A549 (cell line): Measurements from ENCODE around the gene SLC9B1. TPM values are rescaled to one million over a fixed set of nuclear protein-coding genes. Genes with fewer than 3 reads are reported as not detected.
A peak's percentile ranks its signal among the peaks of the same experiment; 100 is the strongest.
"Not testable (repeated sequence)": the region's sequence is repeated elsewhere in the genome, so short reads cannot be mapped to it uniquely, and the experiment has no call there.

Experiments
- ATAC-seq, 2 experiments: fragments of 200-7000 bp in 1 of 2; fragments of >200 bp in 1 of 2; cut with Nextera tagmentation in 1 of 2; cut with Tn5 transposase in 1 of 2; 3 replicates each; pipeline versions ENCODE4 v1.8.0 to v1.9.1; 2018 to 2020; ENCODE audit warnings: mild to moderate bottlenecking in 1 of 2, moderate library complexity in 1 of 2
- CTCF ChIA-PET: fragments of 300-600 bp; sonication (Branson Sonifier 250); formaldehyde crosslinking; extraction: SDS; loops from one replicate; lab custom pipeline; 2021; ENCODE audit warnings: antibody characterized with exemption, inconsistent platforms; lab: Yijun Ruan, JAX
- POLR2A ChIA-PET: fragments of 350-600 bp; formaldehyde crosslinking; extraction: SDS; loops from one replicate; lab custom pipeline; 2021; ENCODE audit warnings: antibody characterized with exemption, inconsistent platforms; lab: Yijun Ruan, JAX
- DNase-seq, 2 experiments: peaks; one replicate each; pipeline versions ENCODE4 v3.0.0 to v3.0.0-alpha.2; 2011 to 2016; ENCODE audit warnings: low read depth in 1 of 2, low spot score in 1 of 2
- FAIRE-seq: peaks from 2 replicates; lab custom pipeline; 2011; peaks lifted over from hg19 to GRCh38; lab: Jason Lieb, UNC
- H3K27ac ChIP-seq, 2 experiments: fragments of >200 bp; sonication (Bioruptor Twin); formaldehyde crosslinking; 3 replicates each; pipeline ENCODE4 v1.5.1; 2016 to 2017
- H3K4me1 ChIP-seq: fragments of >200 bp; sonication (Bioruptor Twin); formaldehyde crosslinking; 3 replicates; pipeline ENCODE4 v1.6.1; 2016
- H3K4me2 ChIP-seq: fragments of >200 bp; sonication (Bioruptor Twin); formaldehyde crosslinking; 3 replicates; pipeline ENCODE4 v1.6.1; 2016
- H3K4me3 ChIP-seq: fragments of >200 bp; sonication (Bioruptor Twin); formaldehyde crosslinking; 3 replicates; pipeline ENCODE4 v1.5.1; 2016
- H3K9me3 ChIP-seq: fragments of >200 bp; sonication (Bioruptor Twin); formaldehyde crosslinking; 3 replicates; pipeline ENCODE4 v1.6.1; 2016
- BHLHE40 ChIP-seq: IDR thresholded peaks from 2 replicates; pipeline ENCODE4 v1.6.1; 2012; ENCODE audit warnings: low read depth, low read length, inconsistent platforms
- EP300 ChIP-seq, 2 experiments: fragments of >200 bp; sonication (Bioruptor Twin); formaldehyde crosslinking; IDR thresholded peaks; 2 replicates in 1 of 2; 3 replicates in 1 of 2; pipeline ENCODE4 v1.6.1; 2016 to 2017
- HEYL ChIP-seq: fragments of 250-450 bp; sonication (Bioruptor Pico); IDR thresholded peaks from 2 replicates; pipeline ENCODE4 v1.8.0; 2021; ENCODE audit warnings: mild to moderate bottlenecking, moderate library complexity
- HOXA7 ChIP-seq: fragments of 250-450 bp; sonication (Bioruptor Pico); IDR thresholded peaks from 2 replicates; pipeline ENCODE4 v1.5.0; 2020; ENCODE audit warnings: mild to moderate bottlenecking, moderate library complexity
- HOXB5 ChIP-seq: fragments of 250-450 bp; sonication (Bioruptor Pico); IDR thresholded peaks from 2 replicates; pipeline ENCODE4 v1.5.0; 2020; ENCODE audit warnings: mild to moderate bottlenecking, moderate library complexity
- JUN ChIP-seq, 2 experiments: fragments of >200 bp; sonication (Bioruptor Twin); formaldehyde crosslinking; IDR thresholded peaks; 2 replicates in 1 of 2; 3 replicates in 1 of 2; pipeline ENCODE4 v1.6.1; 2016 to 2017
- MAFK ChIP-seq: fragments of 450-650 bp; IDR thresholded peaks from 2 replicates; pipeline ENCODE4 v1.6.1; 2014; ENCODE audit not compliant: partially characterized antibody
- NR3C1 ChIP-seq: fragments of >200 bp; sonication (Bioruptor Twin); formaldehyde crosslinking; IDR thresholded peaks from 3 replicates; pipeline ENCODE4 v1.6.1; 2017
- PHF8 ChIP-seq: fragments of 200-600 bp; sonication (generic); IDR thresholded peaks from 2 replicates; pipeline ENCODE4 v1.6.1; 2016; ENCODE audit warnings: low read depth, mild to moderate bottlenecking, antibody characterized with exemption, moderate library complexity, borderline replicate concordance
- SREBF2 ChIP-seq: fragments of 450-650 bp; IDR thresholded peaks from 2 replicates; pipeline ENCODE4 v1.6.1; 2014; ENCODE audit warnings: mild to moderate bottlenecking, moderate library complexity
- TFCP2L1 ChIP-seq: fragments of 250-450 bp; sonication (Bioruptor Pico); IDR thresholded peaks from 2 replicates; pipeline ENCODE4 v1.5.0; 2021; ENCODE audit warnings: mild to moderate bottlenecking
- WGBS: methylation state at CpG from one replicate; pipeline ENCODE4 v1.1.6; 2017; ENCODE audit errors: missing lambda C conversion rate; 5-methylcytosine and 5-hydroxymethylcytosine counted together
- polyA plus RNA-seq, 4 experiments: library from polyadenylated mRNA; depleted of rRNA in 3 of 4; stranded (reverse); fragments of >200 nt; fragmentation: RNase III in 1 of 4; extraction: RNeasy Plus Mini Kit Qiagen cat#74134 plus additional on column Dnase treatment in 1 of 4; gene quantifications; 2 replicates in 3 of 4; 3 replicates in 1 of 4; pipeline ENCODE4 v1.2.3, GENCODE V29; 2011 to 2017
- TF ChIP-seq, protein P1 (sequence below): fragments of 200-600 bp; sonication (generic); IDR thresholded peaks from 2 replicates; pipeline ENCODE4 v1.6.1; 2016; ENCODE audit warnings: antibody characterized with exemption, mild to moderate bottlenecking, moderate library complexity
- TF ChIP-seq, protein P2 (sequence below): fragments of 250-450 bp; sonication (Bioruptor Pico); IDR thresholded peaks from 2 replicates; pipeline ENCODE4 v1.5.0; 2020; ENCODE audit warnings: low read depth, mild to moderate bottlenecking, moderate library complexity
- TF ChIP-seq, protein P3 (sequence below): IDR thresholded peaks from 2 replicates; pipeline ENCODE4 v1.6.1; 2012; ENCODE audit warnings: low read depth, borderline replicate concordance
- TF ChIP-seq, protein P4 (sequence below): fragments of >200 bp; sonication (Bioruptor Twin); formaldehyde crosslinking; IDR thresholded peaks from 3 replicates; pipeline ENCODE4 v1.6.1; 2016

SLC9B1 gene
- polyA plus RNA-seq, 2 of the 4 experiments (the other 2 are of a cell fraction), result 0.09 to 0.39 TPM

DNA sequence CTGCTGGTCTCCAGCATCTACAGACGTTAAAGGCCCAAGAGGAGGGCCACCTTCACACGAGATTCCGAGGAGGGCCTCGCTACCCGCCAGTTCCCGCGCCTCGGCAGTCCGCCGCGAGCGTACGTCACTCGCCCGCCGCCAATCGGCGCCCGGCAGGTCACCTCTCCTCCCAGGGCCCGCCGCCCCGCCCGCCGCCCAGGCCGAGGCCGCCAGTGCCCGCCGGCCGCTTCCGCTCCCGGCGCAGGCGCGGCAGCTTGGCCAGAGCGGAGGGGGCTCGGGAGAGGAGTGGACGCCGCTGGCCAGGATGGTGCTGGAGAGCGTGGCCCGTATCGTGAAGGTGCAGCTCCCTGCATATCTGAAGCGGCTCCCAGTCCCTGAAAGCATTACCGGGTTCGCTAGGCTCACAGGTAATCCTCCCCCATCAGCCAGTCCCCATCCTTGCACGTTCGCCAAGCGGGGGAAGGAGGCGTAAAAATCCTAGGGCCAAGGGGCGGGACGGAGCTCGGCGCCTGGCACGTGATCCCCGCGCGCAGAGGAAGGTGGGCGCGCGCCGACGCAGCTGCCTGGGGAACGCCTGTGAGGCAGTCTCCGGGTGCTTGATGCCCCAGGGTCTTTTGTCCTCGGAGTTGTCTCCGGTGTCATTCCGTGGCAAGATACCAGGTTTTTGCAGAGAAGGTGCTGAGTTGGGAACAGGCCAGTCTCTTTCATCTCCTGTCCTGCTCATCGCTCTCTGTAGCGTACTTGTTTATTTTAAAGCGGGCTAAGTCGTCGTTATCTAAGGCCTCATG lies 150.5 kb downstream of the SLC9B1 start, which contains the start of gene CISD2 (continued):
- TF ChIP-seq, protein P1, sequence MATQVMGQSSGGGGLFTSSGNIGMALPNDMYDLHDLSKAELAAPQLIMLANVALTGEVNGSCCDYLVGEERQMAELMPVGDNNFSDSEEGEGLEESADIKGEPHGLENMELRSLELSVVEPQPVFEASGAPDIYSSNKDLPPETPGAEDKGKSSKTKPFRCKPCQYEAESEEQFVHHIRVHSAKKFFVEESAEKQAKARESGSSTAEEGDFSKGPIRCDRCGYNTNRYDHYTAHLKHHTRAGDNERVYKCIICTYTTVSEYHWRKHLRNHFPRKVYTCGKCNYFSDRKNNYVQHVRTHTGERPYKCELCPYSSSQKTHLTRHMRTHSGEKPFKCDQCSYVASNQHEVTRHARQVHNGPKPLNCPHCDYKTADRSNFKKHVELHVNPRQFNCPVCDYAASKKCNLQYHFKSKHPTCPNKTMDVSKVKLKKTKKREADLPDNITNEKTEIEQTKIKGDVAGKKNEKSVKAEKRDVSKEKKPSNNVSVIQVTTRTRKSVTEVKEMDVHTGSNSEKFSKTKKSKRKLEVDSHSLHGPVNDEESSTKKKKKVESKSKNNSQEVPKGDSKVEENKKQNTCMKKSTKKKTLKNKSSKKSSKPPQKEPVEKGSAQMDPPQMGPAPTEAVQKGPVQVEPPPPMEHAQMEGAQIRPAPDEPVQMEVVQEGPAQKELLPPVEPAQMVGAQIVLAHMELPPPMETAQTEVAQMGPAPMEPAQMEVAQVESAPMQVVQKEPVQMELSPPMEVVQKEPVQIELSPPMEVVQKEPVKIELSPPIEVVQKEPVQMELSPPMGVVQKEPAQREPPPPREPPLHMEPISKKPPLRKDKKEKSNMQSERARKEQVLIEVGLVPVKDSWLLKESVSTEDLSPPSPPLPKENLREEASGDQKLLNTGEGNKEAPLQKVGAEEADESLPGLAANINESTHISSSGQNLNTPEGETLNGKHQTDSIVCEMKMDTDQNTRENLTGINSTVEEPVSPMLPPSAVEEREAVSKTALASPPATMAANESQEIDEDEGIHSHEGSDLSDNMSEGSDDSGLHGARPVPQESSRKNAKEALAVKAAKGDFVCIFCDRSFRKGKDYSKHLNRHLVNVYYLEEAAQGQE, result 0 out of 2 replicates have a peak, but pooled peaks have one; percentile 32
- TF ChIP-seq HOXA7 (CRISPR knock-in tag), result no peak
- peak; percentile 51; the same call in 1 of the 2 replicates for TF ChIP-seq PHF8
- TF ChIP-seq JUN (IDR thresholded peaks at IDR 0.05), result peak in 1 of 2 experiments; percentile 86; a peak in 3 of 5 replicates
- TF ChIP-seq, all 56 proteins: peak for 10

DNA sequence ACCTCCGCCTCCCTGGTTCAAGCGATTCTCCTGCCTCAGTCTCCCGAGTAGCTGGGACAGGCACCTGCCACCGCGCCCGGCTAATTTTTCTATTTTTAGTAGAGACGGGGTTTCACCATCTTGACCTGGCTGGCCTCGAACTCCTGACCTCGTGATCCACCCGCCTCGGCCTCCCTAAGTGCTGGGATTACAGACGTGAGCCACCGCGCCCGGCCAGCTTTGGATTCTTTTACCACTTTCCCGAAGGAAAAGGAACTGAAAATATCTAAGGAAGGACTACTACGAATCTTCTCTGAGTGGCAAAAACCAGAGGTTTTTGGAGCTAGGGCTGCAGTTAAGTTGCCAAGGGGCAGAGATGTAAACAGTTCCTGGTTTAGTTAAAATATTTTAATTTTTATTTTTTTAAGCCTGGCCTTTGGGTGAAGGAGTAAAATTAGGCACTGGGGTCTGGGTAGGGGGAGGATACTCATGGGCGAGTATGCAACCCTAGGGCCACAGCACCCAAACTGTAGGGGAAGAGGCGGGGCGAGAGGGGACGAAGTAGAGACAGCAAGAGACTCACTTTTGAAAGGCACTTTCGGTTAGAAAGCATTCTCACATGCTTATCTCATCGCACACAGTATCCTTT lies 151.2 kb downstream of the SLC9B1 start:
- H3K9me3 ChIP-seq, result no peaks in the 10 kb centered on the region
- ChIA-PET CTCF (interaction anchor here (0.9 to 1.7 kb wide), 5 partner anchors 12 to 248 kb away, joined by 3 to 6 read pairs (median 4); no protein-coding TSS in a partner anchor), POLR2A (interaction anchor here (1.2 to 2.8 kb wide), 6 partner anchors 9 to 248 kb away, joined by 5 to 78 read pairs (median 10); partner anchors contain the start of genes SLC9B2 and UBE2D3)
- H3K4me3 ChIP-seq, result peak overlapping the region; percentile 89
- 3% methylated on average over 17 of the region's 23 CpGs for WGBS
- peak overlapping the region; percentile 92 to 95 for H3K27ac ChIP-seq
- TF ChIP-seq, protein P2, sequence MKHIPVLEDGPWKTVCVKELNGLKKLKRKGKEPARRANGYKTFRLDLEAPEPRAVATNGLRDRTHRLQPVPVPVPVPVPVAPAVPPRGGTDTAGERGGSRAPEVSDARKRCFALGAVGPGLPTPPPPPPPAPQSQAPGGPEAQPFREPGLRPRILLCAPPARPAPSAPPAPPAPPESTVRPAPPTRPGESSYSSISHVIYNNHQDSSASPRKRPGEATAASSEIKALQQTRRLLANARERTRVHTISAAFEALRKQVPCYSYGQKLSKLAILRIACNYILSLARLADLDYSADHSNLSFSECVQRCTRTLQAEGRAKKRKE (CRISPR knock-in tag), result no peak
- TF ChIP-seq PHF8, result peak; percentile 19; the same call in 1 of the 2 replicates
- no peak for TF ChIP-seq EP300 (IDR thresholded peaks at IDR 0.05)
- DNase-seq (peak in 1 of 2 experiments; percentile 9), FAIRE-seq (no peak), ATAC-seq (peak; percentile 70 to 79)
- peak overlapping the region; percentile 91 for H3K4me2 ChIP-seq
- peaks cover 24% of the 10 kb centered on the region for H3K4me1 ChIP-seq

DNA sequence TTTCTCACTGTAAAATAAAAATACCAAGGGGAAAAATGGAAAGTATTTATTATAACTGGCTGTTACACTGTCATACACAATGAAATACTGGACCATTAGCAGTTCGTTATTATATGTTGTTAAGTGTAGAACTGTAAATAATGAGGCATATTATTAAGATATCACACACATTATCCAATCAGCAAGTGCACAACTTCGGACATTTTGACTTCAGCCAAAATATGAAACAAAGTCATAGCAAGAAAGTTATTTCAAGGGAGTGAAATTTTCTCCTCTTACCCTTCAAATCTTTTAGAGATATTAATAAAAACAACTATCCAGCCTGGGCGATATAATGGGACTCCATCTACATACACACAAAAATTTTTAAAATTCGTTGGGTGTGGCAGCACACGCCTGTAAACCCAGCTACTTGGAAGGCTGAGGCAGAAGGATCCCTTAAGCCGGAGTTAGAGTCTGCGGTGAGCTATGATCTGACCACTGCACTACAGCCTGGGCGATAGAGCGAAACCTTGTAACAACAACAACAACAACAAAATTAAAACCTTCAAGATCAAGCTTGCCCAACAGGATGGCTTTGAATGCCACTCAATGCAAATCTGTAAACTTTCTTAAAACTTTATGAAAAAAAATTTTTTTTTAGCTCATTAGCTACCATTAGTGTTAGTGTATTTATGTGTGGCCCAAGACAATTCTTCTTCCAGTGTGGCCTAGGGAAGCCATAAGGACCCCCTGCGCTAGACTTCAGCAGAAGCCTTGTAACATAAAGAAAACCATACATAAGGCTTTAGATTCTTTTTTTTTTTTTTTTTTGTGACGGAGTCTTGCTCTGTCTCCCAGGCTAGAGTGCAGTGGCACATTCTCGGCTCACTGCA lies 152.0 kb downstream of the SLC9B1 start:
- 14% methylated on average over 12 of the region's 12 CpGs for WGBS
- ATAC-seq (no peak), FAIRE-seq (no peak), DNase-seq (peak in 1 of 2 experiments; percentile 19)
- H3K4me2 ChIP-seq, result peak overlapping the region; percentile 91
- CTCF ChIA-PET, result interaction anchor here (1.0 to 1.2 kb wide), 2 partner anchors 247 to 366 kb away, joined by 3 to 4 read pairs; partner anchors contain the start of gene NFKB1
- no peak for TF ChIP-seq HOXB5 (CRISPR knock-in tag)
- no peak for TF ChIP-seq SREBF2
- TF ChIP-seq, protein P3, sequence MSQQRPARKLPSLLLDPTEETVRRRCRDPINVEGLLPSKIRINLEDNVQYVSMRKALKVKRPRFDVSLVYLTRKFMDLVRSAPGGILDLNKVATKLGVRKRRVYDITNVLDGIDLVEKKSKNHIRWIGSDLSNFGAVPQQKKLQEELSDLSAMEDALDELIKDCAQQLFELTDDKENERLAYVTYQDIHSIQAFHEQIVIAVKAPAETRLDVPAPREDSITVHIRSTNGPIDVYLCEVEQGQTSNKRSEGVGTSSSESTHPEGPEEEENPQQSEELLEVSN, result no peak
- TF ChIP-seq HEYL (CRISPR knock-in tag), result no peak
- TF ChIP-seq EP300 (IDR thresholded peaks at IDR 0.05), result no peak
- TF ChIP-seq NR3C1, result no peak
- TF ChIP-seq BHLHE40, result no peak
- no peak for TF ChIP-seq TFCP2L1
- TF ChIP-seq, protein P4, sequence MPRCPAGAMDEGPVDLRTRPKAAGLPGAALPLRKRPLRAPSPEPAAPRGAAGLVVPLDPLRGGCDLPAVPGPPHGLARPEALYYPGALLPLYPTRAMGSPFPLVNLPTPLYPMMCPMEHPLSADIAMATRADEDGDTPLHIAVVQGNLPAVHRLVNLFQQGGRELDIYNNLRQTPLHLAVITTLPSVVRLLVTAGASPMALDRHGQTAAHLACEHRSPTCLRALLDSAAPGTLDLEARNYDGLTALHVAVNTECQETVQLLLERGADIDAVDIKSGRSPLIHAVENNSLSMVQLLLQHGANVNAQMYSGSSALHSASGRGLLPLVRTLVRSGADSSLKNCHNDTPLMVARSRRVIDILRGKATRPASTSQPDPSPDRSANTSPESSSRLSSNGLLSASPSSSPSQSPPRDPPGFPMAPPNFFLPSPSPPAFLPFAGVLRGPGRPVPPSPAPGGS, result no peak
- TF ChIP-seq MAFK, result no peak
- peak overlapping the region; percentile 92 to 95 for H3K27ac ChIP-seq
- peaks cover 24% of the 10 kb centered on the region for H3K4me1 ChIP-seq
- no peaks in the 10 kb centered on the region for H3K9me3 ChIP-seq
- POLR2A ChIA-PET, result interaction anchor here (2.1 to 2.8 kb wide), 2 partner anchors 39 to 247 kb away, joined by 14 to 78 read pairs; partner anchors contain the start of gene UBE2D3
- H3K4me3 ChIP-seq, result peak overlapping the region; percentile 89

DNA sequence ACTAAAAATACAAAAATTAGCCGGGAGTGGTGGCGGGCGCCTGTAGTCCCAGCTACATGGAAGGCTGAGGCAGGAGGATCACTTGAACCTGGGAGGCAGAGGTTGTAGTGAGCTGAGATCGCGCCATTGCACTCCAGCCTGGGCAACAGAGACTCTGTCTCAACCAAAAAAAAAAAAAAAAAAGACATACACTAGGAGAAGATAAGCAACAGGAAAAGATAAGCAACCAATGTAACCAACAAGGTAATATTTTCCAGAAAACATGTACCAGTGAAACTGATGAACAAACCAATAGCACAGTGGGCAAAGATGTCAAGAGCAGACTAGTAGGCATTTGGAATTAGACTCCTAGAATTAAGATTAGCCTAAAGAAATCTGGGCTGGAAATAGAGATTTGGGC lies 154.2 kb downstream of the SLC9B1 start:
- H3K27ac ChIP-seq, POLR2A ChIA-PET, FAIRE-seq, H3K4me1 ChIP-seq, DNase-seq, ATAC-seq, H3K9me3 ChIP-seq, H3K4me3 ChIP-seq, CTCF ChIA-PET, H3K4me2 ChIP-seq: not testable (repeated sequence)
- 100% methylated on average over 5 of the region's 5 CpGs for WGBS
